OCI-LY1 (cell line): ENCODE data around the gene NT5DC2.

ENCODE experiments used
- H2AFZ ChIP-seq: fragments of 200-600 bp; sonication (generic), shearing (Covaris generic); 2 replicates; pipeline ENCODE4 v1.6.0; 2014; ENCODE audit warnings: antibody characterized with exemption, mild to moderate bottlenecking, low read length
- H3F3A ChIP-seq: fragments of 200-600 bp; sonication (generic), shearing (Covaris generic); 2 replicates; pipeline ENCODE4 v1.6.0; 2014; ENCODE audit warnings: mild to moderate bottlenecking, antibody characterized with exemption, low read length, moderate library complexity; ENCODE audit not compliant: insufficient read depth
- H3K27ac ChIP-seq: fragments of 200-600 bp; sonication (generic); 2 replicates; pipeline ENCODE4 v1.5.1; 2014; ENCODE audit warnings: low read length, mixed run types, mild to moderate bottlenecking, low read depth; ENCODE audit not compliant: poor library complexity, severe bottlenecking
- H3K27me3 ChIP-seq: fragments of 200-600 bp; sonication (generic); 2 replicates; pipeline ENCODE4 v1.6.0; 2014; ENCODE audit warnings: antibody characterized with exemption, mild to moderate bottlenecking, low read length, moderate library complexity; ENCODE audit not compliant: insufficient read depth
- H3K36me3 ChIP-seq: fragments of 200-600 bp; sonication (generic); 2 replicates; pipeline ENCODE4 v1.6.1; 2014; ENCODE audit warnings: mild to moderate bottlenecking, antibody characterized with exemption, low read length, moderate library complexity, mixed read lengths; ENCODE audit not compliant: insufficient read depth
- H3K4me1 ChIP-seq: fragments of 200-600 bp; sonication (generic); 2 replicates; pipeline ENCODE4 v1.5.1; 2014; ENCODE audit warnings: mild to moderate bottlenecking, low read length, moderate library complexity; ENCODE audit not compliant: insufficient read depth, severe bottlenecking
- H3K4me2 ChIP-seq: fragments of 200-600 bp; sonication (generic), shearing (Covaris generic); 2 replicates; pipeline ENCODE4 v1.6.1; 2014; ENCODE audit warnings: low read length
- H3K4me3 ChIP-seq: fragments of 200-600 bp; sonication (generic); 2 replicates; pipeline ENCODE4 v1.5.1; 2014; ENCODE audit warnings: low read length, low read depth, mild to moderate bottlenecking, mixed read lengths; ENCODE audit not compliant: poor library complexity, severe bottlenecking
- H3K79me2 ChIP-seq: fragments of 200-600 bp; shearing (Covaris generic); 2 replicates; pipeline ENCODE4 v1.6.1; 2016; ENCODE audit warnings: mixed run types, low read length, mixed read lengths; ENCODE audit not compliant: insufficient read depth
- H3K9ac ChIP-seq: fragments of 200-600 bp; sonication (generic), shearing (Covaris generic); 2 replicates; pipeline ENCODE4 v1.6.1; 2014; ENCODE audit warnings: mild to moderate bottlenecking, low read length, mixed read lengths
- H3K9me2 ChIP-seq: fragments of 200-600 bp; sonication (generic), shearing (Covaris generic); 2 replicates; pipeline ENCODE4 v1.6.1; 2014; ENCODE audit warnings: low read depth, mild to moderate bottlenecking, low read length, mixed read lengths
- H3K9me3 ChIP-seq: fragments of 200-600 bp; shearing (Covaris generic); 2 replicates; pipeline ENCODE4 v1.6.1; 2014; ENCODE audit warnings: low read length, mixed read lengths
- H4K20me1 ChIP-seq: fragments of 200-600 bp; sonication (generic), shearing (Covaris generic); 2 replicates; pipeline ENCODE4 v1.6.0; 2016; ENCODE audit warnings: mild to moderate bottlenecking, low read length; ENCODE audit not compliant: insufficient read depth
- EZH2 ChIP-seq: fragments of 200-600 bp; sonication (generic), shearing (Covaris generic); IDR thresholded peaks from 2 replicates; pipeline ENCODE4 v1.8.0; 2017; ENCODE audit warnings: borderline replicate concordance, mixed run types, mild to moderate bottlenecking, antibody characterized with exemption, low read length, moderate library complexity, mixed read lengths
- TF ChIP-seq, protein P1 (sequence below): fragments of 200-600 bp; sonication (generic), shearing (Covaris generic); IDR thresholded peaks from 2 replicates; pipeline ENCODE4 v1.5.1; 2017; ENCODE audit warnings: mild to moderate bottlenecking, antibody characterized with exemption, low read length, moderate library complexity, mixed read lengths

Gene NT5DC2

DNA sequence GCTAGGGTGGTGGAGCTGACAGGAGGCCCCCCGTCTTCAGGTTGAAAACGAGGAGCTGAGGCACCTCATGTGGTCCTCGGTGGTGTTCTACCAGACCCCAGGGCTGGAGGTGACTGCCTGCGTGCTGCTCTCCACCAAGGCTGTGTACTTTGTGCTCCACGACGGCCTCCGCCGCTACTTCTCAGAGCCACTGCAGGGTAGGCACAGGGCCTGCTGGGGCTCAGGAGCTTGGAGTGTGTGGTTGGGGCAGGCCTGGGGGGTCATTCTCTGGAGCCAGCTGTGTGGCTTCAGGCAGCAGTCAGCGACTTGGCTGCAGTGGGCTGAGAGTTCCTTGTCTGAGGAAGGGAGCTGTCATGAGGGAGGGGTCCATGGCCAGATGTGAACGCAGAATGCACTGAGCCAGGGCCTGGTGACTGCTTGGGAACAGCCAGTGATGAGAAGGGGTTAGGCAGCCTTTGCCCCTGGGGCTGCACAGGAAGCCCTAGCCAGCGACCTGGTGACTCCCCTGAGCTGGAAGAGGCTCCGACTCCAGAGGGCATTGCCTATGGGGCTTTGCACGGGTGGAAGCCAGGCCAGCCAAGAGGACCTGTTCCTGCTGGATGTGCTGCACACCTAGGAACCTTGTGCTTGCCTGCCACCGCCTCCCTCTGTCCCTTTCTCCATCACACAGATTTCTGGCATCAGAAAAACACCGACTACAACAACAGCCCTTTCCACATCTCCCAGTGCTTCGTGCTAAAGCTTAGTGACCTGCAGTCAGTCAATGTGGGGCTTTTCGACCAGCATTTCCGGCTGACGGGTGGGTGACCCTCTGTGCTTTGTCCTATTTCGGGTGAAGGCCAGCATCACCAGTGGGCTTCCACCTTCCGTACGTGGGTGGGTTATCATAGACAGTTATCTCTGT is 43.4 kb downstream of the NT5DC2 start:
- Histone ChIP-seq H3K9ac (no peak overlapping the region), H3K4me2 (no peak overlapping the region), H3K9me2 (no peaks in the 10 kb centered on the region), H3K27me3 (no peaks in the 10 kb centered on the region), H3K27ac (no peak overlapping the region), H3F3A (no peaks in the 10 kb centered on the region), H3K9me3 (no peaks in the 10 kb centered on the region), H3K4me3 (no peak overlapping the region), H3K4me1 (no peaks in the 10 kb centered on the region), H3K36me3 (peaks cover 70% of the 10 kb centered on the region; the same call in 1 of the 2 replicates), H4K20me1 (no peaks in the 10 kb centered on the region), H3K79me2 (no peaks in the 10 kb centered on the region), H2AFZ (no peak overlapping the region)
- no peak for TF ChIP-seq EZH2
- TF ChIP-seq, protein P1, sequence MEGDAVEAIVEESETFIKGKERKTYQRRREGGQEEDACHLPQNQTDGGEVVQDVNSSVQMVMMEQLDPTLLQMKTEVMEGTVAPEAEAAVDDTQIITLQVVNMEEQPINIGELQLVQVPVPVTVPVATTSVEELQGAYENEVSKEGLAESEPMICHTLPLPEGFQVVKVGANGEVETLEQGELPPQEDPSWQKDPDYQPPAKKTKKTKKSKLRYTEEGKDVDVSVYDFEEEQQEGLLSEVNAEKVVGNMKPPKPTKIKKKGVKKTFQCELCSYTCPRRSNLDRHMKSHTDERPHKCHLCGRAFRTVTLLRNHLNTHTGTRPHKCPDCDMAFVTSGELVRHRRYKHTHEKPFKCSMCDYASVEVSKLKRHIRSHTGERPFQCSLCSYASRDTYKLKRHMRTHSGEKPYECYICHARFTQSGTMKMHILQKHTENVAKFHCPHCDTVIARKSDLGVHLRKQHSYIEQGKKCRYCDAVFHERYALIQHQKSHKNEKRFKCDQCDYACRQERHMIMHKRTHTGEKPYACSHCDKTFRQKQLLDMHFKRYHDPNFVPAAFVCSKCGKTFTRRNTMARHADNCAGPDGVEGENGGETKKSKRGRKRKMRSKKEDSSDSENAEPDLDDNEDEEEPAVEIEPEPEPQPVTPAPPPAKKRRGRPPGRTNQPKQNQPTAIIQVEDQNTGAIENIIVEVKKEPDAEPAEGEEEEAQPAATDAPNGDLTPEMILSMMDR: no peak

DNA sequence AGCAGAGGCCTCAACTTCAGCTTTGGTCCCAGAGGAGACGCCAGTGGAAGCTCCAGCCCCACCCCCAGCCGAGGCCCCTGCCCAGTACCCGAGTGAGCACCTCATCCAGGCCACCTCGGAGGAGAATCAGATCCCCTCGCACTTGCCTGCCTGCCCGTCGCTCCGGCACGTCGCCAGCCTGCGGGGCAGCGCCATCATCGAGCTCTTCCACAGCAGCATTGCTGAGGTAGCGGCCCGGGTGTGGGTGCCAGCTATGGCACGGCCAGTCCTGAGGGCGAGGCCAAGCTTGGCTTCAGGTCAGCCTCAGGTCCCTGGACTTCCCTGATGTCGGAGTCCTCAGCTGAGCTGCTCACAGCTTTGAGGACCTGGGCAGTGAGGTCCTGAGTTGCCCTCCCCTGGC is 44.2 kb downstream of the NT5DC2 start:
- Histone ChIP-seq H3K27ac (no peak overlapping the region), H2AFZ (no peak overlapping the region), H3K27me3 (no peaks in the 10 kb centered on the region), H3K4me3 (no peak overlapping the region), H3K9ac (no peak overlapping the region), H3K9me2 (no peaks in the 10 kb centered on the region), H3F3A (no peaks in the 10 kb centered on the region), H3K36me3 (peaks cover 70% of the 10 kb centered on the region; the same call in 1 of the 2 replicates), H3K4me2 (no peak overlapping the region), H3K9me3 (no peaks in the 10 kb centered on the region), H3K4me1 (no peaks in the 10 kb centered on the region), H3K79me2 (no peaks in the 10 kb centered on the region), H4K20me1 (no peaks in the 10 kb centered on the region)
- TF ChIP-seq EZH2: no peak
- TF ChIP-seq, protein P1: no peak

DNA sequence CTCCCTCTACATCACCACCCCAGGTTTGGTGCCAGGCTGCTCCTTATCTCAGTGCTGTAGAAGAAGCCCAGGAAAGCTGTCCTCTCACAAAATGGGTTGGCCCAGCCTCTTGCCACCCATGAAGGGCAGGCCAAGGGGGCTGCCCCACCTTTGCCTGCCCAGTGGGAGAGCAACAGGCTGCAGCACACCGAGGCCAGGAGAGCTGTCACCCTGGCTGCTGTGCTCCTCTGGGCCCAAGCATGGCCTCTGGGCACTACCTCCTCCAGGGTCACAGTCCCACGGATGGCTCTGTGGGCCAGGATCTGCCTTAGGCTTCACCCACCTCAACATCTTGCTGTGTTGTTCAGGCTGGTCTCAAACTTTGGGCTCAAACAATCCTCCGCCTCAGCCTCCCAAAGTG is 44.9 kb downstream of the NT5DC2 start:
- Histone ChIP-seq H3K9ac (no peak overlapping the region), H3K4me1 (no peaks in the 10 kb centered on the region), H3K9me2 (no peaks in the 10 kb centered on the region)

More for the DNA sequence above, 44.9 kb downstream of the NT5DC2 start:
- Histone ChIP-seq H3K4me3 (no peak overlapping the region), H3K36me3 (peaks cover 70% of the 10 kb centered on the region; the same call in 1 of the 2 replicates), H3K4me2 (no peak overlapping the region), H3K79me2 (no peaks in the 10 kb centered on the region), H3K27ac (no peak overlapping the region), H4K20me1 (no peaks in the 10 kb centered on the region), H3F3A (no peaks in the 10 kb centered on the region), H3K27me3 (no peaks in the 10 kb centered on the region), H2AFZ (no peak overlapping the region), H3K9me3 (no peaks in the 10 kb centered on the region)
- TF ChIP-seq EZH2: no peak
- TF ChIP-seq, protein P1: no peak
